HG03175 (cell line): Measurements from ENCODE around the gene PCNP.
"Not testable (repeated sequence)": the region's sequence is repeated elsewhere in the genome, so short reads cannot be mapped to it uniquely, and the experiment has no call there.

Source experiments
- ATAC-seq: cut with Tn5 transposase; IDR thresholded peaks from one replicate; pipeline ENCODE4 v1.9.1; 2021; ENCODE audit warnings: mild to moderate bottlenecking, moderate library complexity; ENCODE audit not compliant: unreplicated experiment

PCNP gene

GRCh38 chr3:101561630-101562328 is 12.2 kb upstream of the PCNP start, which contains the start of gene TRMT10C:
TRMT10C (plus strand) TSS chr3:101561868; CDS start chr3:101564782, 2,914 bp downstream.
- ATAC-seq = peak; percentile 100

- no peak for ATAC-seq
Measured at GRCh38 chr3:101567528-101568317, 6.3 kb upstream of the PCNP start.

- ATAC-seq = no peak
Measured at GRCh38 chr3:101571028-101571895, 2.7 kb upstream of the PCNP start.

- ATAC-seq = peak; percentile 43
Measured at GRCh38 chr3:101574388-101575112, 570 bp downstream of the PCNP start.

GRCh38 chr3:101577286-101577685 is 3.3 kb downstream of the PCNP start:
- no peak for ATAC-seq

GRCh38 chr3:101588616-101589015 is 14.6 kb downstream of the PCNP start:
- ATAC-seq = no peak

- no peak for ATAC-seq
Measured at GRCh38 chr3:101591071-101591470, 17.1 kb downstream of the PCNP start.

GRCh38 chr3:101602731-101603130 is 28.8 kb downstream of the PCNP start:
- no peak for ATAC-seq

GRCh38 chr3:101603184-101603583 is 29.2 kb downstream of the PCNP start:
- ATAC-seq = no peak

- not testable (repeated sequence) for ATAC-seq
Measured at GRCh38 chr3:101605398-101605797, 31.4 kb downstream of the PCNP start.

- no peak for ATAC-seq
Measured at GRCh38 chr3:101611023-101611422, 37.0 kb downstream of the PCNP start.

GRCh38 chr3:101613014-101613413 is 39.0 kb downstream of the PCNP start:
- ATAC-seq = not testable (repeated sequence)

- no peak for ATAC-seq
Measured at GRCh38 chr3:101615525-101615924, 41.5 kb downstream of the PCNP start.

GRCh38 chr3:101617478-101617877 is 43.5 kb downstream of the PCNP start:
- ATAC-seq = no peak

- no peak for ATAC-seq
Measured at GRCh38 chr3:101618726-101619125, 44.7 kb downstream of the PCNP start.

- ATAC-seq = no peak
Measured at GRCh38 chr3:101619734-101620133, 45.8 kb downstream of the PCNP start.

- ATAC-seq = no peak
Measured at GRCh38 chr3:101623656-101624055, 49.7 kb downstream of the PCNP start.

GRCh38 chr3:101624857-101625256 is 50.9 kb downstream of the PCNP start:
- no peak for ATAC-seq

- ATAC-seq = no peak
Measured at GRCh38 chr3:101625879-101626278, 51.9 kb downstream of the PCNP start.

GRCh38 chr3:101629219-101629618 is 55.2 kb downstream of the PCNP start:
- ATAC-seq = no peak
